Measurements from ENCODE around the gene MPG.
"Not testable (repeated sequence)": the region's sequence is repeated elsewhere in the genome, so short reads cannot be mapped to it uniquely, and the experiment has no call there.

Gene MPG

GRCh38 chr16:118857-119256 lies 40.8 kb downstream of the MPG start:
- no peak for DNase-seq

GRCh38 chr16:119295-119694 lies 41.3 kb downstream of the MPG start:
- DNase-seq: no peak

GRCh38 chr16:119835-120491 lies 41.9 kb downstream of the MPG start:
- no peak for DNase-seq

GRCh38 chr16:120756-121155 lies 42.7 kb downstream of the MPG start:
- DNase-seq: no peak

- no peak for DNase-seq
Observed at GRCh38 chr16:122361-122760, 44.3 kb downstream of the MPG start.

- not testable (repeated sequence) for DNase-seq
Observed at GRCh38 chr16:123558-124350, 45.7 kb downstream of the MPG start.

GRCh38 chr16:125011-125410 lies 47.0 kb downstream of the MPG start:
- no peak for DNase-seq

GRCh38 chr16:129075-129474 lies 51.0 kb downstream of the MPG start:
- no peak for DNase-seq

- no peak for DNase-seq
Observed at GRCh38 chr16:130533-131173, 52.6 kb downstream of the MPG start.

- no peak for DNase-seq
Observed at GRCh38 chr16:132120-132519, 54.1 kb downstream of the MPG start.

GRCh38 chr16:133716-134115 lies 55.7 kb downstream of the MPG start:
- DNase-seq: no peak

All from activated CD8-positive, alpha-beta memory T cell treated with anti-CD3 and anti-CD28 coated beads, Interleukin-2, amount 50 U/mL, for 4 hours (primary cell).